Heart left ventricle (tissue), 13 donors: Measurements from ENCODE around the gene PCOLCE2.

Experiments
- POLR2A ChIP-seq, 2 donors: fragments of 450-650 bp; IDR thresholded peaks; one replicate each; pipeline ENCODE4 v1.6.1; 2017; ENCODE audit warnings: antibody characterized with exemption in 2 of 2, mild to moderate bottlenecking in 2 of 2, moderate library complexity in 2 of 2
- TF ChIP-seq, protein P1 (sequence below), 12 donors: fragments of 200-600 bp; sonication (generic) in 4 of 12; IDR thresholded peaks; one replicate each; pipeline versions ENCODE4 v1.5.0 to v1.8.0; 2018 to 2022; ENCODE audit warnings: antibody characterized with exemption in 12 of 12, mild to moderate bottlenecking in 5 of 12
- donor health status: ischemic (EF 13 %, LVEDD 7.1; RV severe dilation, severe dysfunction).
- donor health status: DM: no; HTN: yes; CAD: no.
- donor health status: DM: no; HTN: no; CAD: no.
- donor health status: ischemic (EF 25% LVEDD 6.9; RV normal size, moderate dysfunction).
- donor health status: ischemic (EF 25% LVEDD 5.7; RV mildly dilated, moderate dysfunction).
- donor health status: ischemic (EF 35%, LVEDD 5.7; RV mildly dilated, moderate dysfunction).
- donor health status: nonischemic (EF 11% LVEDD 7.7; RV severe dilation, severe dysfunction).
- donor health status: DM: yes; HTN: yes; CAD: no.
- donor health status: PGD.
- donor health status: ischemic (EF 29% LVEDD 5.4; RV normal size, mild dysfunction).
- donor health status: nonischemic (EF 23%, LVEDD 6.1; RV moderate dilation, normal function).

DNA sequence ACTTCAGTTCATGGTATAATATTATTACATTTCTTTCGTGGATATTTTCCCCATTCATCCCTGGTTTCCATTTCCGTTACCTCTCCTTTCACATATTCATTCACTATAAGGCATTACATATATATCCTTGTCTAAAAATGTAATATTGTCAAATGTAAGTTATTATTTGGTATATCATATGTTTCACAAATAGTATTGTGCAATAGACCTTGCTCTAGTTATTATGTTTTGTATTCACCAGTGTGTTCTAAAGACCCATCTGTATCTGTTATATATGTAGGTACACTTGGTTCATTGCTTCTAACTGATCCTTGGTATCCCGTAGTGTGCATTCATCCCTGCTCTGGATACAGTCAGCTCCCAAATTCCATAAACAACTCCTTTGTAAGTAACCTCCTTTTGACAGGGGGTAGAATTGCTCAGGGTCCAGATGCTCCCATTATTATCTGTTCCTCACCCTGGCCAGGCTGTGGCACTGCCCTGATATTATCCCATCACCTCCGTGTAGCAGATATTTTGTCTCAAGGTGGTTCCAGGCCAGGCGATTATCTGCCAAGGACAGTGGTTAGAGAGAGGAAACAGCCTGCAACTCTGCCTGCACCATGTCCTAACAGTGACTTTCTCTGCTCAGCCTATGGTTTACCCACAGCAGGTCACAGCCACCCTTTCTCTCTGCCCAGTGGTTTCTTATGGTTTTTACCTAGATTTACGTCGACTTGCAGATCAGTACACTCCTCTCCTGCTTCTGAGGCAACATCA is 45.4 kb upstream of the PCOLCE2 start:
- TF ChIP-seq, protein P1, sequence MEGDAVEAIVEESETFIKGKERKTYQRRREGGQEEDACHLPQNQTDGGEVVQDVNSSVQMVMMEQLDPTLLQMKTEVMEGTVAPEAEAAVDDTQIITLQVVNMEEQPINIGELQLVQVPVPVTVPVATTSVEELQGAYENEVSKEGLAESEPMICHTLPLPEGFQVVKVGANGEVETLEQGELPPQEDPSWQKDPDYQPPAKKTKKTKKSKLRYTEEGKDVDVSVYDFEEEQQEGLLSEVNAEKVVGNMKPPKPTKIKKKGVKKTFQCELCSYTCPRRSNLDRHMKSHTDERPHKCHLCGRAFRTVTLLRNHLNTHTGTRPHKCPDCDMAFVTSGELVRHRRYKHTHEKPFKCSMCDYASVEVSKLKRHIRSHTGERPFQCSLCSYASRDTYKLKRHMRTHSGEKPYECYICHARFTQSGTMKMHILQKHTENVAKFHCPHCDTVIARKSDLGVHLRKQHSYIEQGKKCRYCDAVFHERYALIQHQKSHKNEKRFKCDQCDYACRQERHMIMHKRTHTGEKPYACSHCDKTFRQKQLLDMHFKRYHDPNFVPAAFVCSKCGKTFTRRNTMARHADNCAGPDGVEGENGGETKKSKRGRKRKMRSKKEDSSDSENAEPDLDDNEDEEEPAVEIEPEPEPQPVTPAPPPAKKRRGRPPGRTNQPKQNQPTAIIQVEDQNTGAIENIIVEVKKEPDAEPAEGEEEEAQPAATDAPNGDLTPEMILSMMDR (IDR thresholded peaks at IDR 0.05): no peak
- TF ChIP-seq POLR2A (IDR thresholded peaks at IDR 0.05): no peak
